ENCODE results near the gene ZDHHC18.

The ZDHHC18 gene

GRCh38 chr1:26894263-26894662 lies 67.8 kb downstream of the ZDHHC18 start:
- no peak for TF ChIP-seq CTCF (IDR thresholded peaks at IDR 0.05)

- TF ChIP-seq CTCF (IDR thresholded peaks at IDR 0.05): no peak
Observed at GRCh38 chr1:26897351-26897750, 70.9 kb downstream of the ZDHHC18 start.

GRCh38 chr1:26900001-26900814 lies 73.7 kb downstream of the ZDHHC18 start, which contains the start of gene GPATCH3:
GPATCH3 (minus strand) TSS chr1:26900467; CDS start chr1:26900442, 25 bp downstream.
- TF ChIP-seq CTCF (IDR thresholded peaks at IDR 0.05): no peak

GRCh38 chr1:26900815-26901511 lies 74.5 kb downstream of the ZDHHC18 start:
- no peak for TF ChIP-seq CTCF (IDR thresholded peaks at IDR 0.05)
